ENCODE data around the gene LRRC36. TPM values are rescaled to one million over a fixed set of nuclear protein-coding genes. Genes with fewer than 3 reads are reported as not detected.

Gene LRRC36
- total and polyA plus RNA-seq, 2 of the 13 experiments (the other 11 are each of a cell fraction or from before 2014, with no cell fraction given): 0.12 to 0.15 TPM

GRCh38 chr16:67428146-67428731 is 101.6 kb downstream of the LRRC36 start (continued):
- TF ChIP-seq DMTF1 (CRISPR knock-in tag; IDR thresholded peaks at IDR 0.05): no peak
- TF ChIP-seq SALL1 (CRISPR knock-in tag; IDR thresholded peaks at IDR 0.05): peak; percentile 81; the same call in 1 of the 2 replicates
- no peak for TF ChIP-seq ZNF441 (CRISPR knock-in tag; IDR thresholded peaks at IDR 0.05; ENCODE audit: borderline replicate concordance)
- TF ChIP-seq ZNF124 (CRISPR knock-in tag; IDR thresholded peaks at IDR 0.05): 0 out of 2 replicates have a peak, but pooled peaks have one; percentile 82
- TF ChIP-seq STAT6 (CRISPR knock-in tag; IDR thresholded peaks at IDR 0.05; ENCODE audit: borderline replicate concordance): no peak
- TF ChIP-seq ZNF800 (CRISPR knock-in tag; IDR thresholded peaks at IDR 0.05): no peak
- no peak for TF ChIP-seq JUND (CRISPR knock-in tag; IDR thresholded peaks at IDR 0.05)
- TF ChIP-seq, protein P1, sequence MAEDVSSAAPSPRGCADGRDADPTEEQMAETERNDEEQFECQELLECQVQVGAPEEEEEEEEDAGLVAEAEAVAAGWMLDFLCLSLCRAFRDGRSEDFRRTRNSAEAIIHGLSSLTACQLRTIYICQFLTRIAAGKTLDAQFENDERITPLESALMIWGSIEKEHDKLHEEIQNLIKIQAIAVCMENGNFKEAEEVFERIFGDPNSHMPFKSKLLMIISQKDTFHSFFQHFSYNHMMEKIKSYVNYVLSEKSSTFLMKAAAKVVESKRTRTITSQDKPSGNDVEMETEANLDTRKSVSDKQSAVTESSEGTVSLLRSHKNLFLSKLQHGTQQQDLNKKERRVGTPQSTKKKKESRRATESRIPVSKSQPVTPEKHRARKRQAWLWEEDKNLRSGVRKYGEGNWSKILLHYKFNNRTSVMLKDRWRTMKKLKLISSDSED (CRISPR knock-in tag; IDR thresholded peaks at IDR 0.05): no peak
- no peak for TF ChIP-seq ZNF329 (CRISPR knock-in tag; IDR thresholded peaks at IDR 0.05; ENCODE audit: low read depth)
- no peak for TF ChIP-seq EED (CRISPR knock-in tag; IDR thresholded peaks at IDR 0.05)
- no peak for TF ChIP-seq TCF7L2 (IDR thresholded peaks at IDR 0.05; ENCODE audit: low read depth, low read length)
- no peak for TF ChIP-seq U2AF1 (optimal IDR thresholded peaks at IDR 0.05; ENCODE audit: low read depth, low read length)
- TF ChIP-seq, protein P2, sequence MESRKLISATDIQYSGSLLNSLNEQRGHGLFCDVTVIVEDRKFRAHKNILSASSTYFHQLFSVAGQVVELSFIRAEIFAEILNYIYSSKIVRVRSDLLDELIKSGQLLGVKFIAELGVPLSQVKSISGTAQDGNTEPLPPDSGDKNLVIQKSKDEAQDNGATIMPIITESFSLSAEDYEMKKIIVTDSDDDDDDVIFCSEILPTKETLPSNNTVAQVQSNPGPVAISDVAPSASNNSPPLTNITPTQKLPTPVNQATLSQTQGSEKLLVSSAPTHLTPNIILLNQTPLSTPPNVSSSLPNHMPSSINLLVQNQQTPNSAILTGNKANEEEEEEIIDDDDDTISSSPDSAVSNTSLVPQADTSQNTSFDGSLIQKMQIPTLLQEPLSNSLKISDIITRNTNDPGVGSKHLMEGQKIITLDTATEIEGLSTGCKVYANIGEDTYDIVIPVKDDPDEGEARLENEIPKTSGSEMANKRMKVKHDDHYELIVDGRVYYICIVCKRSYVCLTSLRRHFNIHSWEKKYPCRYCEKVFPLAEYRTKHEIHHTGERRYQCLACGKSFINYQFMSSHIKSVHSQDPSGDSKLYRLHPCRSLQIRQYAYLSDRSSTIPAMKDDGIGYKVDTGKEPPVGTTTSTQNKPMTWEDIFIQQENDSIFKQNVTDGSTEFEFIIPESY (CRISPR knock-in tag; IDR thresholded peaks at IDR 0.05): peak; percentile 6; the same call in 1 of the 2 replicates
- TF ChIP-seq FOXK1 (CRISPR knock-in tag; IDR thresholded peaks at IDR 0.05; ENCODE audit: borderline replicate concordance, low read depth): peak; percentile 46; the same call in 1 of the 2 replicates
- 0 out of 2 replicates have a peak, but pooled peaks have one; percentile 55 for TF ChIP-seq KDM3A (CRISPR knock-in tag; IDR thresholded peaks at IDR 0.05; ENCODE audit: low read depth)
- TF ChIP-seq, protein P3, sequence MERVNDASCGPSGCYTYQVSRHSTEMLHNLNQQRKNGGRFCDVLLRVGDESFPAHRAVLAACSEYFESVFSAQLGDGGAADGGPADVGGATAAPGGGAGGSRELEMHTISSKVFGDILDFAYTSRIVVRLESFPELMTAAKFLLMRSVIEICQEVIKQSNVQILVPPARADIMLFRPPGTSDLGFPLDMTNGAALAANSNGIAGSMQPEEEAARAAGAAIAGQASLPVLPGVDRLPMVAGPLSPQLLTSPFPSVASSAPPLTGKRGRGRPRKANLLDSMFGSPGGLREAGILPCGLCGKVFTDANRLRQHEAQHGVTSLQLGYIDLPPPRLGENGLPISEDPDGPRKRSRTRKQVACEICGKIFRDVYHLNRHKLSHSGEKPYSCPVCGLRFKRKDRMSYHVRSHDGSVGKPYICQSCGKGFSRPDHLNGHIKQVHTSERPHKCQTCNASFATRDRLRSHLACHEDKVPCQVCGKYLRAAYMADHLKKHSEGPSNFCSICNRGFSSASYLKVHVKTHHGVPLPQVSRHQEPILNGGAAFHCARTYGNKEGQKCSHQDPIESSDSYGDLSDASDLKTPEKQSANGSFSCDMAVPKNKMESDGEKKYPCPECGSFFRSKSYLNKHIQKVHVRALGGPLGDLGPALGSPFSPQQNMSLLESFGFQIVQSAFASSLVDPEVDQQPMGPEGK (CRISPR knock-in tag; IDR thresholded peaks at IDR 0.05): peak; percentile 71
